MM.1S (cell line): Measurements from ENCODE around the gene CST1.
A peak's percentile ranks its signal among the peaks of the same experiment; 100 is the strongest.
"Not testable (repeated sequence)": the region's sequence is repeated elsewhere in the genome, so short reads cannot be mapped to it uniquely, and the experiment has no call there.

ENCODE experiments used
- DNase-seq: peaks from one replicate; pipeline ENCODE4 v3.0.0-alpha.2; 2015
- H2AFZ ChIP-seq: fragments of 300-600 bp; sonication (generic); 2 replicates; pipeline ENCODE4 v1.6.0; 2016; ENCODE audit warnings: antibody characterized with exemption, low read length
- H3F3A ChIP-seq: fragments of 300-600 bp; sonication (generic); 2 replicates; pipeline ENCODE4 v1.6.1; 2016; ENCODE audit warnings: mild to moderate bottlenecking, antibody characterized with exemption, low read length, moderate library complexity, mixed read lengths; ENCODE audit not compliant: insufficient read depth
- H3K27ac ChIP-seq: fragments of 300-600 bp; sonication (generic); 2 replicates; pipeline ENCODE4 v1.5.1; 2016; ENCODE audit warnings: mild to moderate bottlenecking, low read length
- H3K27me3 ChIP-seq: fragments of 300-600 bp; sonication (generic); replicated peaks from 2 replicates; pipeline ENCODE4 v1.6.0; 2016; ENCODE audit warnings: low read length; ENCODE audit not compliant: insufficient read depth
- H3K36me3 ChIP-seq: fragments of 300-600 bp; sonication (generic); replicated peaks from 2 replicates; pipeline ENCODE4 v1.6.1; 2016; ENCODE audit warnings: mild to moderate bottlenecking, low read length, mixed read lengths; ENCODE audit not compliant: insufficient read depth
- H3K4me1 ChIP-seq: fragments of 300-600 bp; sonication (generic); 2 replicates; pipeline ENCODE4 v1.6.1; 2016; ENCODE audit warnings: low read length, mixed read lengths
- H3K4me2 ChIP-seq: fragments of 300-600 bp; sonication (generic); 2 replicates; pipeline ENCODE4 v1.6.0; 2016; ENCODE audit warnings: low read depth, low read length
- H3K4me3 ChIP-seq: fragments of 300-600 bp; sonication (generic); 2 replicates; pipeline ENCODE4 v1.5.1; 2016; ENCODE audit warnings: low read length, mixed read lengths
- H3K79me2 ChIP-seq: fragments of 300-600 bp; sonication (generic); 2 replicates; pipeline ENCODE4 v1.6.1; 2016; ENCODE audit warnings: mixed run types, low read length, mixed read lengths
- H3K9ac ChIP-seq: fragments of 300-600 bp; sonication (generic); 2 replicates; pipeline ENCODE4 v1.6.1; 2016; ENCODE audit warnings: low read length, mixed read lengths
- H3K9me2 ChIP-seq: fragments of 300-600 bp; sonication (generic); replicated peaks from 2 replicates; pipeline ENCODE4 v1.6.1; 2016; ENCODE audit warnings: mild to moderate bottlenecking, low read length, mixed read lengths; ENCODE audit not compliant: insufficient read depth
- H3K9me3 ChIP-seq: fragments of 300-600 bp; sonication (generic); replicated peaks from 2 replicates; pipeline ENCODE4 v1.6.1; 2016; ENCODE audit warnings: mild to moderate bottlenecking, low read length, mixed read lengths; ENCODE audit not compliant: insufficient read depth
- H4K20me1 ChIP-seq: fragments of 300-600 bp; sonication (generic); 2 replicates; pipeline ENCODE4 v1.6.1; 2016; ENCODE audit warnings: mild to moderate bottlenecking, low read length, moderate library complexity, mixed read lengths; ENCODE audit not compliant: insufficient read depth
- CTCF ChIP-seq: fragments of 300-600 bp; sonication (generic); IDR thresholded peaks from 2 replicates; pipeline ENCODE4 v1.5.1; 2016; ENCODE audit warnings: antibody characterized with exemption, low read length, mixed read lengths
- EZH2 ChIP-seq: fragments of 300-600 bp; sonication (generic); optimal IDR thresholded peaks from 2 replicates; pipeline ENCODE3; 2017; ENCODE audit warnings: low read depth, mild to moderate bottlenecking, antibody characterized with exemption, low read length, mixed read lengths
- EZH2phosphoT487 ChIP-seq: fragments of 300-600 bp; sonication (generic); IDR thresholded peaks from 2 replicates; pipeline ENCODE4 v1.6.1; 2018; ENCODE audit warnings: antibody characterized with exemption, low read length

Gene CST1

GRCh38 chr20:23727016-23727415, 23.7 kb downstream of the CST1 start:
- H3K27ac ChIP-seq = no peak overlapping the region
- H3K4me3 ChIP-seq = no peak overlapping the region
- H3K27me3 ChIP-seq = no peaks in the 10 kb centered on the region
- H3K9me3 ChIP-seq = no peaks in the 10 kb centered on the region
- H3K9me2 ChIP-seq = no peaks in the 10 kb centered on the region
- no peaks in the 10 kb centered on the region for H3K79me2 ChIP-seq
- no peaks in the 10 kb centered on the region for H3K36me3 ChIP-seq
- no peak overlapping the region for H2AFZ ChIP-seq
- no peaks in the 10 kb centered on the region for H3K4me1 ChIP-seq
- no peaks in the 10 kb centered on the region for H4K20me1 ChIP-seq
- H3K9ac ChIP-seq = no peak overlapping the region
- H3K4me2 ChIP-seq = no peak overlapping the region
- DNase-seq = no peak
- TF ChIP-seq EZH2 (no peak), EZH2phosphoT487 (no peak), CTCF (no peak)
- no peaks in the 10 kb centered on the region for H3F3A ChIP-seq

GRCh38 chr20:23725102-23725501, 25.6 kb downstream of the CST1 start:
- no peaks in the 10 kb centered on the region for H4K20me1 ChIP-seq
- H3K79me2 ChIP-seq = no peaks in the 10 kb centered on the region
- H3K9me3 ChIP-seq = no peaks in the 10 kb centered on the region
- no peak overlapping the region for H3K4me2 ChIP-seq
- no peak overlapping the region for H3K27ac ChIP-seq
- no peak for DNase-seq
- no peaks in the 10 kb centered on the region for H3K4me1 ChIP-seq
- H3F3A ChIP-seq = no peaks in the 10 kb centered on the region
- H3K27me3 ChIP-seq = no peaks in the 10 kb centered on the region
- H3K9me2 ChIP-seq = no peaks in the 10 kb centered on the region
- H3K9ac ChIP-seq = no peak overlapping the region
- H3K36me3 ChIP-seq = no peaks in the 10 kb centered on the region
- no peak overlapping the region for H3K4me3 ChIP-seq
- no peak for TF ChIP-seq EZH2
- TF ChIP-seq EZH2phosphoT487 = no peak
- TF ChIP-seq CTCF = no peak
- H2AFZ ChIP-seq = no peak overlapping the region

- H3K79me2 ChIP-seq, H3K4me3 ChIP-seq, H3K4me2 ChIP-seq, H3K9me2 ChIP-seq, H3K36me3 ChIP-seq, H4K20me1 ChIP-seq, H2AFZ ChIP-seq, H3F3A ChIP-seq, H3K4me1 ChIP-seq, H3K27me3 ChIP-seq, H3K9me3 ChIP-seq, DNase-seq, H3K27ac ChIP-seq, H3K9ac ChIP-seq: not testable (repeated sequence)
- TF ChIP-seq CTCF = peak; percentile 27
Measured at GRCh38 chr20:23723659-23724307, 27.0 kb downstream of the CST1 start.

GRCh38 chr20:23722851-23723250, 27.9 kb downstream of the CST1 start:
- not testable (repeated sequence) for DNase-seq, H3K27ac ChIP-seq, H2AFZ ChIP-seq, H3K27me3 ChIP-seq, H3K36me3 ChIP-seq, H3K9me3 ChIP-seq, H3K4me1 ChIP-seq, H3F3A ChIP-seq, H3K4me3 ChIP-seq, H3K4me2 ChIP-seq, H3K9me2 ChIP-seq, H3K79me2 ChIP-seq, H4K20me1 ChIP-seq, H3K9ac ChIP-seq
